ENCODE data around the gene COX7A2L.

Gene COX7A2L

GRCh38 chr2:42372474-42373200, 11.6 kb upstream of the COX7A2L start:
- no peaks in the 10 kb centered on the region for H3K9me3 Mint-ChIP-seq
- no peak overlapping the region for H3K27ac Mint-ChIP-seq
- H3K4me1 Mint-ChIP-seq, result peaks cover 13% of the 10 kb centered on the region
- no peak overlapping the region for H3K4me3 Mint-ChIP-seq
- H3K27me3 Mint-ChIP-seq, result no peaks in the 10 kb centered on the region
- ATAC-seq, result no peak
- DNase-seq, result no peak

- Mint-ChIP-seq H3K9me3 (no peaks in the 10 kb centered on the region), H3K27ac (peak overlapping the region in 1 of 2 donors; percentile 14), H3K27me3 (no peaks in the 10 kb centered on the region), H3K4me3 (no peak overlapping the region), H3K4me1 (peaks cover 21% of the 10 kb centered on the region)
- no peak for ATAC-seq
- DNase-seq, result no peak
These were observed 10.8 kb upstream of the COX7A2L start for GRCh38 chr2:42371611-42372473.

DNA sequence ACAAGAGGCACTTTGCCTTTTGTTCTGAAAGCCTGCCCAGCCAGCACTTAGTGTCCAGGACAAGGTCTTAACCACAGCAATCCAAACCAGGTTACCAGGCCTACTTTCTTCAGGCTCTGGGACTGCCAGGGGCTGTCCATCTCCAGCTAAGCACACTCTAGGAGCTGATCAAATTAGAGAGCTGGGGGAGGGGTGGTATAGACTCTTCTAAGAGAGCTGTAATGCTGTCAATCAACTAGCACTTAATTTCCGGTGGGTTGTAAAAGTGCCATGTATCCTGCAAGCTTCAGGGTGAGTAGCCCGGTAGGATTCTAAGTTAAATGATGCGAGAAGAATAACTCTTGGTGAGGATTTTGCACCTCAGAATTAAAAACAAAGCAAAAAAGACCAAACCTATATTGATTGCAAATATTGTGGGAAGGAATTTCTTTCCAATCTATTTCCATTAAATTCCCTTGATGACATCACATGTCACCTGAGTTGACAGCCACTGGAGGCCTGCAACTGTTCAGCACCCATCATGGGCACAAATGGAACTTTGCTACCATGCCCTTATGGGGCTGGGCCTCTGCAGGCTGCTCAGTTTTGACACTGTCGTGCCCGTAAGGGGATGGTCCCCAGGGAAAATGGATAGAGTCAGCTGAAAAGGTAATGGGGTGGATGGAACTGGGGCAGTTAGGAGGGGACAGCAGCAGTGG, 8.7 kb upstream of the COX7A2L start:
- no peaks in the 10 kb centered on the region for H3K27me3 Mint-ChIP-seq

DNA sequence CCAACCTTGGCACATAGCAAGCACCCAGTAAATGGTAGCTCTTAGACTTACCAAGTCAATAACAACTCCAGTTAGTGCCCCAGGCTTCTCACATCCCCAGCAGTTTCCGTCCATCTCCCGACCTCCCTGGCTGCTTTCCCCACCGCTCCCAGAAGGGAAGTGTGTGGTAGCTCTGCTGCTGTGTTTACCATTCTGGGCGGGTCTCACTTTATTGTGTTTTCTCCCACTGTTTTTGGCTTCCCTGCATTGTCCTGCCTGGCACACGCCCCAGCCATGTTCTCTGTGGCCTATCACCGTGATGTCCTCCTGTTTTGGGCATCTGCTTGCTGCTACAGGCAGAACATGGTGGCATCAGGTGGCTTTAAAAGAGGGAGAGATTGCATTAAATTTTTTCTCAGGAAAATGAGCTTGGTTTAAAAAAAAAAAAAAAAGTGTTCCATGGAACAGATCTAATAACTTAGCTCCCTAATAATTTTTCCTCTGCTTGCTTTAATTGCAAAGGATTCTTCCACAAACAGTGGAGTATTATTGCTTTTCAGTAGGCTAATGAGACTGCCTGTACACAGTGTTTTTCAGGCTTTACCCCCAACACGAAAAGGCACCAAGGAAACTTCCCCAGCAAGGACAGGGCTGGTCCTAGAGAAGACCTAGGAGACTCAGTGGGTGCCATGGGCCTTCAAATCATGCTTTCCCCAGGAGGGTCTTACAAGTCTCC, 8.0 kb upstream of the COX7A2L start:
- Mint-ChIP-seq H3K4me3 (no peak overlapping the region), H3K27me3 (no peaks in the 10 kb centered on the region), H3K4me1 (peaks cover 24% of the 10 kb centered on the region), H3K27ac (no peak overlapping the region), H3K9me3 (no peaks in the 10 kb centered on the region)
- no peak for ATAC-seq
- no peak for DNase-seq

More for the DNA sequence above, 8.7 kb upstream of the COX7A2L start:
- DNase-seq, result no peak
- Mint-ChIP-seq H3K27ac (no peak overlapping the region), H3K4me1 (peaks cover 24% of the 10 kb centered on the region), H3K4me3 (no peak overlapping the region), H3K9me3 (no peaks in the 10 kb centered on the region)
- ATAC-seq, result no peak

- Mint-ChIP-seq H3K4me1 (peaks cover 24% of the 10 kb centered on the region), H3K27me3 (no peaks in the 10 kb centered on the region), H3K4me3 (no peak overlapping the region), H3K9me3 (no peaks in the 10 kb centered on the region), H3K27ac (no peak overlapping the region)
- DNase-seq (no peak), ATAC-seq (no peak)
These were observed 6.8 kb upstream of the COX7A2L start for GRCh38 chr2:42367835-42368234.

DNA sequence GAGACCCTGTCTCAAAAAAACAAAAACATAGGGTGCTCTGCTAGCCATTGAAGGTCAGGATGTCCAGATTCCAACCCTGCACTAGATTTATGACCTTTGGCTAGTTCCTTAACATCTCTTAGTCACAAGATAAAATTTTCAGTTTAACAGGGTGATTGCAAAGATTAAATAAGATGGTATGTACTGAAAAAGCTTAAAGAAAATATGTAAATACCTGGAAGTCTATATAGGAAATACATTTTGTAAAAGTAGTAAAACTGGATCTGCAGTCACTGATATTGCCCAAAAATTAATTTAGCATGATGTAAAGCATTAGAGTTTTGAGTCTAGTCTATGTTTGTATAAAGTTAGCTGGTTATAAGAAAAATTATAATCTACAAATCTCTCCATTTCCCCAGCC, 5.4 kb upstream of the COX7A2L start:
- no peak overlapping the region for H3K27ac Mint-ChIP-seq
- H3K4me3 Mint-ChIP-seq, result no peak overlapping the region
- H3K27me3 Mint-ChIP-seq, result no peaks in the 10 kb centered on the region
- H3K4me1 Mint-ChIP-seq, result peaks cover 32% of the 10 kb centered on the region
- DNase-seq (no peak), ATAC-seq (no peak)
- no peaks in the 10 kb centered on the region for H3K9me3 Mint-ChIP-seq

GRCh38 chr2:42364658-42365057, 3.6 kb upstream of the COX7A2L start:
- no peaks in the 10 kb centered on the region for H3K27me3 Mint-ChIP-seq

GRCh38 chr2:42363413-42363812, 2.4 kb upstream of the COX7A2L start:
- Mint-ChIP-seq H3K9me3 (no peaks in the 10 kb centered on the region), H3K27me3 (no peaks in the 10 kb centered on the region), H3K4me1 (peaks cover 38% of the 10 kb centered on the region), H3K27ac (no peak overlapping the region), H3K4me3 (no peak overlapping the region)
- DNase-seq, result no peak
- no peak for ATAC-seq

More at GRCh38 chr2:42364658-42365057, 3.6 kb upstream of the COX7A2L start:
- Mint-ChIP-seq H3K4me1 (peaks cover 32% of the 10 kb centered on the region), H3K27ac (no peak overlapping the region), H3K9me3 (no peaks in the 10 kb centered on the region), H3K4me3 (no peak overlapping the region)
- DNase-seq, result no peak
- ATAC-seq, result no peak

GRCh38 chr2:42361728-42362283, 789 bp upstream of the COX7A2L start:
- ATAC-seq, result no peak
- no peaks in the 10 kb centered on the region for H3K27me3 Mint-ChIP-seq
- peaks cover 35% of the 10 kb centered on the region for H3K4me1 Mint-ChIP-seq
- H3K9me3 Mint-ChIP-seq, result no peaks in the 10 kb centered on the region
- no peak for DNase-seq
- H3K4me3 Mint-ChIP-seq, result peak overlapping the region; percentile 88
- H3K27ac Mint-ChIP-seq, result peak overlapping the region; percentile 12 to 97

DNA sequence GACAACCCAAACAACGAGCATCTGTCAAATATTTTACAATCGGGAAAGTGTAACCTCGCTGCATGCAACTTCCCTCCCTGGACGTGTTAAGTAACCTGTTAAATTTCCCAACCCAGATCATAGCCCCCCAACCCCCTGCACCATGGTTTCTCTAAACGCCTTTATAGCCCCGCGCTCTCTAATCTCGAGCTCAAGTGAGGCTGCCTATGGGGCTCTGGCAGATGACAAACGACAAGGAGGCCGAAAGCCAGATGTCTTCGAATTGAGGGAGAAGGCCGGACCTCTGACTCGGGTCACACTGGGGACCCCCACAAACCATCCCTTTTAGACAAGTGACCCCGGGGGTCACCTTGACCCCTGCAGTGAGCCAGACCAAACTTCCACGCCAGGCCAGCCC, 526 bp downstream of the COX7A2L start:
- Mint-ChIP-seq H3K9me3 (no peaks in the 10 kb centered on the region), H3K4me3 (peak overlapping the region; percentile 88), H3K27ac (peak overlapping the region; percentile 93 to 97), H3K27me3 (no peaks in the 10 kb centered on the region), H3K4me1 (peaks cover 40% of the 10 kb centered on the region)
- DNase-seq, result no peak
- no peak for ATAC-seq

DNA sequence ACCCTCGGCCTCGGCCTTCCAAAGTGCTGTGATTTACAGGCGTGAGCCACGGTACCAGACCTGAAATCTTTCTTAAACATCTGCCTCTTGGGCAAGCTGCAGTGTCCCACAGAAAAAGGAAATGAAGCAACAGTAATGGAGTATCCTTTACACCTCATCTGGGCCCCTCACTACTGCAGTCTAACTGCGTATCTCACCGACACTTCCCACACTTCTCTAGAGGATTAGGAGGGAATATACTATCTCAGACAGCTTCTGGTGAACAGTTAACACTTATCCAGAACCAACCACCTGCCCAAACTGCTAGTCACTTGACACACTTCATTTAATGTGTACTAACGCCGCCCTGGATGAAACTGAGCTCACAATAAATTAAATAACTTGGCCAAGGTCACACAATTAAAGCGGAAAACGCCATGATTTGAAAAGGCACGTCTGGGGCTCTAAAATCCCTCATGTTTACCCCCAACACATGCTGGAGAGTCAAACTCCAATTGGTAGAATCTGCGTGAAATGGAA, 993 bp downstream of the COX7A2L start:
- Mint-ChIP-seq H3K4me3 (peak overlapping the region; percentile 88), H3K4me1 (peaks cover 41% of the 10 kb centered on the region), H3K27ac (peak overlapping the region; percentile 93 to 97), H3K9me3 (no peaks in the 10 kb centered on the region), H3K27me3 (no peaks in the 10 kb centered on the region)
- DNase-seq, result peak; percentile 19 to 37
- ATAC-seq, result no peak

DNA sequence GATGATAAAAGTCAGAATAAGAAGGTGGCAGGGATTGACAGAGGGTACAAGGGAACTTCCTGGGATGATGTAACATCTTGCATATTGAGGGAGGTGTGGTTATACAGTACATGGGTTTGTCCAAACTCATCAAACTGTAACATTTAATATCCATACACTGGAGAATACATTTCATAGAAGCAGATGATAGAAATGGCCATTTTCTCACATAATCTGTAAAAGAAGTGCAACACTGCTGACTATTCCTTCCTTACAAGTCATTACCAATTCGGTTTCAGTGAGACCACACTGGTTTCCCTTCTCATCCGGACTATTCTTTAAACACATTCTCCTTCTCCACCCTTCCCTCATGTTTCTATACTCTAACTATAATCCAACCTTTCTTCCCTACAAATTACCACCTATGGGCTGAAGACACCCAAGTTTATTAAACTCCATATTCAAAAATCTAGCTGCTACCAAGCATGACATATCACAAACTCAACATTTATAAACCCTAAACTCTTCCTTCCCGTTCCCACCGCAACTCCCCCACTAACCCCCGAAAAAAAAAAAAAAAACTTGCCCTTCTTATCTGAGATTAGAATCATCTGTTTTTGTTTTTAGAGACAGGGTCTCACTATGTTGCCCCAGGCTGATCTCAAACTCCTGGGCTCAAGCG, 1.6 kb downstream of the COX7A2L start:
- H3K4me1 Mint-ChIP-seq, result peaks cover 47% of the 10 kb centered on the region
- no peaks in the 10 kb centered on the region for H3K27me3 Mint-ChIP-seq
- peak overlapping the region; percentile 88 for H3K4me3 Mint-ChIP-seq
- H3K9me3 Mint-ChIP-seq, result no peaks in the 10 kb centered on the region
- ATAC-seq (no peak), DNase-seq (no peak)
- H3K27ac Mint-ChIP-seq, result peak overlapping the region; percentile 93 to 97

DNA sequence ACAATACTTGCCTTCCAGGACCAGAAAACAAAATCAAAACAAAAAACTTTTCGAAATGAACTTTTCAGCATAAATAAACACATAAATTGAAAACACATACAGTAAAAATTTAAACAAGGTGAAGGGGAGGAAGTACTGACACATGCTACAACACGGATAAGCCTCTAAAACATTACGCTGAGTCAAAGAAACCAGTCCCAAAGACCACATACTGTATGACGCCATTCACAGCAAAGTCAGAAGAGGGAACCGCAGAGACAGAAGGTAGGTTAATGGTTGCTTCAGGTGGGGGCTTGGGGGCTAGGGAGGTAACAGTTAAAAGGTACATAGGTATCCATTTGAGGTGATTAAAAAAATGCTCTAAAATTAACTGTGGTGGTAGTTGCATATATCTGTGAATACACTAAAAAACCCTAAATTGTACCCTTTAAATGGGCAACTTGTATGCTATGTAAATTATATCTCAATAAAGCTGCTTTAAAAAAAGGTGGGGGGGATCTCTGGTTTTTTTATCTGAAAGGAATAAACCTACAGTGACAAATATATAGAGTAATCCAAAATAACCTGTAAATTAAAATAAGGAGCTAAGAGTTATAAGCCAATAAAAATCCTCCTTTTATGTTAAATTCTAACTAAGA, 7.1 kb downstream of the COX7A2L start:
- DNase-seq (no peak), ATAC-seq (peak; percentile 91)
- Mint-ChIP-seq H3K9me3 (no peaks in the 10 kb centered on the region), H3K4me1 (peaks cover 46% of the 10 kb centered on the region), H3K27ac (peak overlapping the region; percentile 65 to 77), H3K4me3 (no peak overlapping the region), H3K27me3 (no peaks in the 10 kb centered on the region)

GRCh38 chr2:42351864-42352263, 9.2 kb downstream of the COX7A2L start:
- Mint-ChIP-seq H3K4me1 (peaks cover 29% of the 10 kb centered on the region), H3K27ac (peak overlapping the region in 1 of 2 donors; percentile 71), H3K9me3 (no peaks in the 10 kb centered on the region), H3K27me3 (no peaks in the 10 kb centered on the region), H3K4me3 (no peak overlapping the region)
- no peak for DNase-seq
- ATAC-seq, result no peak

Measured in stimulated activated naive CD8-positive, alpha-beta T cell treated with anti-CD3 and anti-CD28 coated beads, Interleukin-15, amount 100 ng/mL, for 72 hours (primary cell).